Progenitor cell of endocrine pancreas (in vitro differentiated cells): ENCODE results near the gene HTR1D. TPM values are rescaled to one million over a fixed set of nuclear protein-coding genes. Genes with fewer than 3 reads are reported as not detected.
"Not testable (repeated sequence)": the region's sequence is repeated elsewhere in the genome, so short reads cannot be mapped to it uniquely, and the experiment has no call there.

ENCODE experiments used
- DNase-seq: peaks from one replicate; pipeline ENCODE4 v3.0.0; 2021; ENCODE audit warnings: low spot score; ENCODE audit not compliant: unreplicated experiment
- H3K27ac Mint-ChIP-seq: 2 replicates; pipeline ENCODE4 v1.8.0; 2021; ENCODE audit warnings: mild to moderate bottlenecking, moderate library complexity, mixed read lengths
- H3K27me3 Mint-ChIP-seq: 2 replicates; pipeline ENCODE4 v1.8.0; 2021; ENCODE audit warnings: mixed read lengths
- H3K36me3 Mint-ChIP-seq: 2 replicates; pipeline ENCODE4 v1.8.0; 2022; ENCODE audit warnings: mixed read lengths; ENCODE audit not compliant: insufficient read depth
- H3K4me1 Mint-ChIP-seq: 2 replicates; pipeline ENCODE4 v1.8.0; 2021; ENCODE audit warnings: low read depth, mixed read lengths
- H3K4me3 Mint-ChIP-seq: 2 replicates; pipeline ENCODE4 v1.8.0; 2021; ENCODE audit warnings: low read depth, mild to moderate bottlenecking, moderate library complexity, mixed read lengths
- H3K9me3 Mint-ChIP-seq: 2 replicates; pipeline ENCODE4 v1.8.0; 2021; ENCODE audit warnings: low read depth, mixed read lengths
- CTCF ChIP-seq: fragments of 200-600 bp; sonication (generic); IDR thresholded peaks from one replicate; pipeline ENCODE4 v1.5.0; 2021; ENCODE audit warnings: antibody characterized with exemption, mild to moderate bottlenecking; ENCODE audit not compliant: unreplicated experiment
- total RNA-seq: library from RNA; stranded (reverse); gene quantifications from 2 replicates; pipeline ENCODE4 v1.2.1, GENCODE V29; 2021

The HTR1D gene
- total RNA-seq, 1 donor from 2014 or later = 0.31 TPM

DNA sequence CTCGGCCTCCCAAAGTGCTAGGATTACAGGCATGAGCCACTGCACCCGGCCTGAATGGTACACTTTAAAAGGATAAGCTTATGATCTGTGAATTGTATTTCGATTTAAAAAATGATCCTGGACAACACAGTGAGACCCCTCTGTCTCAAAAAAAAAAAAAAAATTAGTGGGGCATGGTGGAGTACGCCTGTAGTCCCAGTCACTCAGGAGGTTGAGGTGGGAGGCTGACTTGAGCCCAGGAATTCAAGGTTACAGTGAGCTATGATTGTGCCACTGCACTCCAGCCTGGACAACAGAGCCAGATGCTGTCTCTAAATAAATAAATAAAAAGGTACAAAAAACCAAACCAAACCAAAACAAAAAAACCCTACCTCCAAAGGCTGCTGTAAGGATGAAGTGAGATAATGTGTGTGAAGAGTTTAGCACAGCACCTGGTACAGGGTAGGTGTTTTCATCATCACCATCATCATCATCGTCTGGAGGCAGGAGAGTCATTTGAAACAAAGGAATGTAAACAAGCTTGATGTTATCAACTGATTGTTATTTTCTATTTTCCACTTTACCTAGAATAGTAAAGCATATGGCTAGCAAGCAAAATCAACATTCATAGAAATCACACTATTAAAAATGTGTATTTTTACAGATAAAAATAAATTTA lies 22.5 kb upstream of the HTR1D start:
- Mint-ChIP-seq H3K4me1 (no peaks in the 10 kb centered on the region), H3K27ac (no peak overlapping the region), H3K36me3 (no peaks in the 10 kb centered on the region), H3K9me3 (no peaks in the 10 kb centered on the region), H3K4me3 (no peak overlapping the region), H3K27me3 (no peaks in the 10 kb centered on the region)
- no peak for DNase-seq
- no peak for TF ChIP-seq CTCF

GRCh38 chr1:23238565-23238964 lies 21.3 kb upstream of the HTR1D start:
- Mint-ChIP-seq H3K27me3 (no peaks in the 10 kb centered on the region), H3K27ac (no peak overlapping the region), H3K36me3 (no peaks in the 10 kb centered on the region), H3K4me3 (no peak overlapping the region), H3K4me1 (no peaks in the 10 kb centered on the region), H3K9me3 (no peaks in the 10 kb centered on the region)
- no peak for DNase-seq
- TF ChIP-seq CTCF = no peak

- Mint-ChIP-seq H3K4me3 (no peak overlapping the region), H3K36me3 (no peaks in the 10 kb centered on the region), H3K27me3 (no peaks in the 10 kb centered on the region), H3K27ac (no peak overlapping the region), H3K9me3 (no peaks in the 10 kb centered on the region), H3K4me1 (no peaks in the 10 kb centered on the region)
- TF ChIP-seq CTCF = no peak
- no peak for DNase-seq
Observed at GRCh38 chr1:23237508-23237907, 20.2 kb upstream of the HTR1D start.

- H3K4me3 Mint-ChIP-seq = no peak overlapping the region
- H3K4me1 Mint-ChIP-seq = peaks cover 1% of the 10 kb centered on the region
- H3K9me3 Mint-ChIP-seq = peaks cover 3% of the 10 kb centered on the region
- H3K27ac Mint-ChIP-seq = no peak overlapping the region
- no peak for DNase-seq
- no peaks in the 10 kb centered on the region for H3K36me3 Mint-ChIP-seq
- no peak for TF ChIP-seq CTCF
- no peaks in the 10 kb centered on the region for H3K27me3 Mint-ChIP-seq
Observed at GRCh38 chr1:23227806-23228205, 10.5 kb upstream of the HTR1D start.

DNA sequence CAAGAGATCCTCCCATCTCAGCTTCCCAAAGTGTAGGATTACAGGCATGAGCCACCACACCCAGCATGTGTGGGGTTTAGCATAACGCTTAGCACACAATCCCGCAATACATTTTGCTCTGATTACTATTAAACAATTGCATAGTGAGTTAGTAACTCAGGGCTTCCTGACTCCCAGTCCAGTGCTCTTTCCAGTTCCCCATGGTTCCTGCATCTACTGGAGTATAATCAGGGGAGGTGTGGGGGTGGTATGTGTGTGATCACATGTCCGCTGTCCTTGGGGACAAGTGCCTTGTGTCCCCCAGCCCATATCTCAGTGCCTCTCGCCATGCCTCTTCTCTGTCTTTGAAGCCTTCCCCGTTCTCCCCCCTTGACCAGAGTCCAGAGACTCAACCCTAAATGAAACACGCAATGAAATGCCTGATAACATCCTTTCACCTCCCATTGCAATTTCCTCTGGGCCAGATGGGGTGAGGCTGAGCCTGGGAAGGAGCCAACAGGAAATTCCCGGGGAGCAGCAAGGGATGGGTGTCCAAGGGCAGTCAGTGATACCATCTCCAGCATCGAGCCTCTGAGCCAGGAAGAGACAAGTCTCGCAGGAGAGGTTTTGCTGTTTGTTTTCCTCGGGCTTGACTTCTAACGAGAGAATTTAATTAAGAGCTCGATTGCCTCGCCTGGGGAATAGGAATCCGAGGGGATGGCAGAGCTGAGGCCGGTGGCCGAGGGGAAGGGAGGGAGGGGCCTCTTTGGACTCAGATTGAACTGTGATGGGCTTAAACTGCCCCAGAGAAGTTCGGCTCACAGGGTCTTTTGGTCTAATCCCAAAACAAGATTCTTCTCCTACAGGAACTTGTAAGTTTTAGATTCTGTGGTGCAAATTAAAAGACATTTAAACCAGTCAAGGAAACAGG lies 7.7 kb upstream of the HTR1D start:
- no peak overlapping the region for H3K27ac Mint-ChIP-seq
- H3K4me3 Mint-ChIP-seq = no peak overlapping the region
- peaks cover 3% of the 10 kb centered on the region for H3K27me3 Mint-ChIP-seq
- TF ChIP-seq CTCF = no peak
- H3K36me3 Mint-ChIP-seq = no peaks in the 10 kb centered on the region
- peaks cover 1% of the 10 kb centered on the region for H3K4me1 Mint-ChIP-seq
- H3K9me3 Mint-ChIP-seq = peaks cover 3% of the 10 kb centered on the region
- DNase-seq = no peak

DNA sequence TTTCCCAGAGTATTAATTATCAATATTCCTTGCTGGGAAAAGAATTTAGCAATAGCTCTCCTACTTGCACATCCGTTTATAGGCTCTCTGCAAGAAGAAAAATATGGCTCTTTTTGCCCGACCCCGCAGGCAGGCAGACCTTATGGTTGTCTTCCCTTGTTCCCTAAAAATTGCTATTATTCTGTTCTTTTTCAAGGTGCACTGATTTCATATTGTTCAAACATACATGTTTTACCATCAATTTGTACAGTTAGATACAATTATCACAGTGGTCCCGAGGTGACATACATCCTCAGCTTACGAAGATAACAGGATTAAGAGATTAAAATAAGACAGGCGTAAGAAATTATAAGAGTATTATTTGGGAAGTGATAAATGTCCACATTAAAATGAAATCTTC lies 6.7 kb upstream of the HTR1D start:
- H3K36me3 Mint-ChIP-seq, H3K4me3 Mint-ChIP-seq, H3K27ac Mint-ChIP-seq, H3K4me1 Mint-ChIP-seq, DNase-seq, H3K27me3 Mint-ChIP-seq, H3K9me3 Mint-ChIP-seq: not testable (repeated sequence)

DNA sequence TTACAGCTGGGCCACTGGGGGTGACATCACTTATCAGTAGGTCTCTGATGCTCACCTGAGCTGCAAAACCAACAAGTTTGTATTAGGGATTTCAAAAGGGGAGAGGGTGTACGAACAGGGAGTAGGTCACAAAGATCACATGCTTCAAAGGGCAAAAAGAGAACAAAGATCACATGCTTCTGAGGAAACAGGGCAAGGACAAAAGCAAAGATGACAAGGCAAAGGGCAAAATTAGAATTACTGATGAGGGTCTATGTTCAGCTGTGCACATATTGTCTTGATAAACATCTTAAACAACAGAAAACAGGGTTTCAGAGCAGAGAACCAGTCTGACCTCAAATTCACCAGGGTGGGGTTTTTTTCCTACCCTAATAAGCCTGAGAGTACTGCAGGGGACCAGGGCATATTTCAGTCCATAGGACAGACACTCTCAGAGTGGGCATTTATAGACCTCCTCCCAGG lies 6.2 kb upstream of the HTR1D start:
- H3K36me3 Mint-ChIP-seq, H3K4me3 Mint-ChIP-seq, H3K27me3 Mint-ChIP-seq, DNase-seq, H3K4me1 Mint-ChIP-seq, H3K9me3 Mint-ChIP-seq, H3K27ac Mint-ChIP-seq: not testable (repeated sequence)
